GM12874 (cell line): ENCODE results near the gene SIRPD.

Experiments used
- TF ChIP-seq, protein P1 (sequence below): IDR thresholded peaks from 2 replicates; pipeline ENCODE4 v1.5.1; 2011; ENCODE audit warnings: low read depth, mild to moderate bottlenecking, control low read depth, low read length, moderate library complexity; ENCODE audit not compliant: insufficient read depth

Gene SIRPD

DNA sequence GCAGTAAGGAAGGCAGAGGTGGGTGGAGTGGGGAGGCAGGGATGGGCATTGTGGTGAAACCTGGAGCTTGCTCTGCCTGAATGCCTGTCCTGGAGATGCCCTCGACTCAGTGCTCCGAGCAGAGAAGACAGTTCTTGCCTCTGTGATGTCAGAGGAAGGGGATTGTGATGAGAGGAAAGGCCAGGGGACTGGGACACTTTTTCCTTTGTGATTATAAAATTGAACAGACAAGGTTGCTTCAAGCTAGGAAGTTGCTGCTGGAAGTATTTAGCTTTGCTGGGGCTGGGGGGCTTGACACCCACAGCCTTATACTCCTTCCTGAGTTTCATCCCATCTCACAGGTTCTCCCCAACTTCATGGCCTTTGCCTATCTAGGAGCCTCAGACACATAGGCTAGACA, at the start of gene SIRPD:
SIRPD (minus strand) TSS at position 101 of the 400 bp plus-strand sequence; CDS start at position 49, 52 bp downstream.
- TF ChIP-seq, protein P1, sequence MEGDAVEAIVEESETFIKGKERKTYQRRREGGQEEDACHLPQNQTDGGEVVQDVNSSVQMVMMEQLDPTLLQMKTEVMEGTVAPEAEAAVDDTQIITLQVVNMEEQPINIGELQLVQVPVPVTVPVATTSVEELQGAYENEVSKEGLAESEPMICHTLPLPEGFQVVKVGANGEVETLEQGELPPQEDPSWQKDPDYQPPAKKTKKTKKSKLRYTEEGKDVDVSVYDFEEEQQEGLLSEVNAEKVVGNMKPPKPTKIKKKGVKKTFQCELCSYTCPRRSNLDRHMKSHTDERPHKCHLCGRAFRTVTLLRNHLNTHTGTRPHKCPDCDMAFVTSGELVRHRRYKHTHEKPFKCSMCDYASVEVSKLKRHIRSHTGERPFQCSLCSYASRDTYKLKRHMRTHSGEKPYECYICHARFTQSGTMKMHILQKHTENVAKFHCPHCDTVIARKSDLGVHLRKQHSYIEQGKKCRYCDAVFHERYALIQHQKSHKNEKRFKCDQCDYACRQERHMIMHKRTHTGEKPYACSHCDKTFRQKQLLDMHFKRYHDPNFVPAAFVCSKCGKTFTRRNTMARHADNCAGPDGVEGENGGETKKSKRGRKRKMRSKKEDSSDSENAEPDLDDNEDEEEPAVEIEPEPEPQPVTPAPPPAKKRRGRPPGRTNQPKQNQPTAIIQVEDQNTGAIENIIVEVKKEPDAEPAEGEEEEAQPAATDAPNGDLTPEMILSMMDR: no peak

GRCh38 chr20:1600736-1601135, 43.2 kb upstream of the SIRPD start:
- TF ChIP-seq, protein P1: no peak

DNA sequence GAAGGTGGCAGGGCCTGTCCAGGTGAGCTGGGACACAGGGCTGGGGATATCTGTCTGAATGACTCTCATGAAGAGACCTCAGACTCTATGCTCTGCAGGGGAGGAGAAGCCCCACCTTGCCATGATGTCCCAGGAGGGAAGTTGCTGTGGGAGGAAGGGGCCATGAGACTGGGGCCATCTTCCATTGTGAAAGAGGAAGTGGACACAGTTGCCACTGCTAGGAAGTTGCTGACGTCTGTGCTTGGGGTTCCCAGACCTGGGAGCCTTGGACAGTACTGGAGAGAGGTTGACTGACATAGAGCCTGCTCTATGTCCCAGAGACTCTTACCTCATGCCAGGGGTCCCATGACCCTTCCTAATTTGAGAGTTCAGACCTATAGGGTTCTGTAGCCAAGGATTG, 37.8 kb upstream of the SIRPD start:
- TF ChIP-seq, protein P1: no peak

GRCh38 chr20:1588533-1589460, 31.3 kb upstream of the SIRPD start:
- TF ChIP-seq, protein P1: no peak

GRCh38 chr20:1587781-1588532, 30.5 kb upstream of the SIRPD start:
- TF ChIP-seq, protein P1: no peak

DNA sequence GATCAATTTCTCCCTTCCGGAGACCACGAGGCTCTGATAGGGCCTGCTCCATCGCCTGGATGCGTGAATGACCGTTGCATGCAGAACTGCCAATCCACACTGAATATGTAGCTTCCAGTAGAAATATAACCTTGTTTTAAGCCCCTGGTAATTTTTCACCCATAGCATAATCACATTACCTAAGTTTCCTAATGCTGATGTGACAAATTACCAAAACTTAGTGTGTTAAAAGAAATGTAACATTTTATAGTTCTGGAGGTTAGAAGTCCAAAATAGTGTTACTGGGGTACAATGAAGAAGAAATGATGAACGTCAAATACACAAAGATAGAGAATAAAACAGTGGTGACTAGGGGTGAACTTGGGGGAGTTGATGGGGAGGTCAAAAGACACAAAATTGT, 22.0 kb upstream of the SIRPD start:
- TF ChIP-seq, protein P1: no peak

DNA sequence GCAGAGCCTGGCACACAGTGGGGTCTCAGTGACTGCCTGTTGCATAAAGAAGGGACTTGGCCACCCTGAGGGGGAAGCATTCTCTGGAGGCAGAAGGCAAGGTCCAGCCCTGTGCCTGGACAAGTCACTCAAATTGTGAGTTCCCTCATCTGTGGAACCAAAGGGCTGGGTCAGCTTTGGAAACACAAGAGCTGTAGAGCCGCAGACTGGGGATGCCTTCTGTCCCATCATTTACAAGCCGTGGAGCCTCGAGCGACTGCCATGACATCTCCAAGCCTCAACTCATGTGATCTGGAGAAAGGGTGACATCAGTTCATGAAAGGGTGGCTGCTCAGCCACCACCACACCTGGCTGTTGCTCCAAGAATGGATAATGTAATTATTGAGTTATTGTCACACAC, 20.4 kb upstream of the SIRPD start:
- TF ChIP-seq, protein P1: no peak
